ENCODE results near the gene ADAMTSL5. TPM values are rescaled to one million over a fixed set of nuclear protein-coding genes. Genes with fewer than 3 reads are reported as not detected.

ADAMTSL5 gene
- total RNA-seq, 1 donor from 2014 or later = 0.43 TPM

DNA sequence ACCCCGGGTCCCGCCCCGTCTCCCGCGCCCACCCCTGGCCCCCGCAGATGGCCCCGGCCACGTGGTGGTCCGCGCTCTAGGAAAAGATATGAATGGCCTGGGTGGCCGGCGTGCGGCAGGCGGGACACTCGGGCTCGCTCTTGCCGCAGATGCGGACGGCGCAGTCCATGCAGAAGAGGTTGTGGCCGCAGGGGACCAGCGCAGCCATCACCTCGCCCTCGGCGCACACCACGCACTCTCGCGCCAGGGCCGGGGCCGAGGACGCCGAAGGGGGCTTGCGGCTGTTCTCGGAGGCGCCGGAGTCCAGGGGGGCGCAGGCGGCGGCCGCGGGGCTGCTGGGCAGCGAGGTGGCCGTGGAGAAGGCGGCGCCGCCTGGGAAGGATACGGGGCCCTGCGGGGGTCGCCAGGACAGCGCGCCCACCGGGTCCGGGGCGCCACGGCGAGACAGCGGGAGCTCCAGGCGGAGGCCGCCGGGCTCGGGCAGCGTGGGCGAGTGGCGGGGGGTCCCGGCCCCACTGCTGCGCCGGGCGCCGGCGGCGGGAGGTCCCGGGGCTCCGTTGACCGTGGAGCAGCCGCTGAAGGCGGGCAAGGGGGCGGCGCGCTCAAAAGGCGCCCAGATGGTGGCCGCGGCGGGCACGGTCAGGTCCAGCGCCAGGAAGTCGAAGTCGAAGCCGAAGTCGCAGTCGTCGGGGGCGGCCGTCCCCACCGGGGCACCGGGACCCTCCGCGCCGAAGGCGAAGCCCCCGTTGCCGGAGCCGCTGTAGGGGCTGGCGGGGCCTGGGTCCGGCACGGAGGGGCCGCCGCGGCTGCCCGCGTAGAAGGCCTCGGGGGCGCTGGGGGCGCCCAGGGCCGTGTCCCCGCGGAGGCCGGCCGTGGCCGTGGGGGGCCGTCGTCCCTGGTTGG is 42.9 kb upstream of the ADAMTSL5 start:
- no peak for DNase-seq (ENCODE audit: low spot score in 2 of 2)
- H3K9me3 ChIP-seq = no peaks in the 10 kb centered on the region
- H3K27me3 ChIP-seq = no peaks in the 10 kb centered on the region
- H3K27ac ChIP-seq = no peak overlapping the region
- H3K4me3 ChIP-seq = no peak overlapping the region
- H3K36me3 ChIP-seq = peaks cover 5 to 8% of the 10 kb centered on the region in 2 donors
- no peaks in the 10 kb centered on the region for H3K4me1 ChIP-seq
- intact Hi-C loops (cut with DNase I) = no loop called here
- TF ChIP-seq, protein P1, sequence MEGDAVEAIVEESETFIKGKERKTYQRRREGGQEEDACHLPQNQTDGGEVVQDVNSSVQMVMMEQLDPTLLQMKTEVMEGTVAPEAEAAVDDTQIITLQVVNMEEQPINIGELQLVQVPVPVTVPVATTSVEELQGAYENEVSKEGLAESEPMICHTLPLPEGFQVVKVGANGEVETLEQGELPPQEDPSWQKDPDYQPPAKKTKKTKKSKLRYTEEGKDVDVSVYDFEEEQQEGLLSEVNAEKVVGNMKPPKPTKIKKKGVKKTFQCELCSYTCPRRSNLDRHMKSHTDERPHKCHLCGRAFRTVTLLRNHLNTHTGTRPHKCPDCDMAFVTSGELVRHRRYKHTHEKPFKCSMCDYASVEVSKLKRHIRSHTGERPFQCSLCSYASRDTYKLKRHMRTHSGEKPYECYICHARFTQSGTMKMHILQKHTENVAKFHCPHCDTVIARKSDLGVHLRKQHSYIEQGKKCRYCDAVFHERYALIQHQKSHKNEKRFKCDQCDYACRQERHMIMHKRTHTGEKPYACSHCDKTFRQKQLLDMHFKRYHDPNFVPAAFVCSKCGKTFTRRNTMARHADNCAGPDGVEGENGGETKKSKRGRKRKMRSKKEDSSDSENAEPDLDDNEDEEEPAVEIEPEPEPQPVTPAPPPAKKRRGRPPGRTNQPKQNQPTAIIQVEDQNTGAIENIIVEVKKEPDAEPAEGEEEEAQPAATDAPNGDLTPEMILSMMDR (IDR thresholded peaks at IDR 0.05) = no peak

DNA sequence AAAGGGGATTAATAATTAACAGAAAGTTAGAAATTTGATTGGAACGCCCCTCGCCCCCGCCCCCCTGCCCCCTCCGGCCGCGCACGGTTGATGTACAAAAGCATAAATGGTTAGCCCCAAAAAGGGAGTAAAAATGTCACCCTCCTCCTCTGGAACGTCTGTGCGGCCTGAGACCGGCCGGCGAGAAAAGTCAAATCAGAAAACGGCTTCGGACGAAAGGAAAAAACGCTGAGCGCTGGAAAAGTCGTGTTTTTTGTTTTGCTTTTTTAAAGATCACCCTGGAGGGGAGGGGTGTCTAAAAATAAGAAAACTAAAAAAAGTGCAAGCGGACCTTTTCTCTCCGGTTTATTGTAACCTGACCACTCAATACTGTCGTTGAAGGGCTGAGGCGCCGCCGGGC is 42.1 kb upstream of the ADAMTSL5 start:
- Histone ChIP-seq H3K36me3 (peaks cover 5 to 8% of the 10 kb centered on the region in 2 donors), H3K27ac (no peak overlapping the region), H3K4me3 (no peak overlapping the region), H3K4me1 (no peaks in the 10 kb centered on the region), H3K27me3 (no peaks in the 10 kb centered on the region), H3K9me3 (no peaks in the 10 kb centered on the region)
- intact Hi-C loops (cut with DNase I) = no loop called here
- TF ChIP-seq, protein P1 (IDR thresholded peaks at IDR 0.05) = no peak
- DNase-seq (ENCODE audit: low spot score in 2 of 2) = no peak

DNA sequence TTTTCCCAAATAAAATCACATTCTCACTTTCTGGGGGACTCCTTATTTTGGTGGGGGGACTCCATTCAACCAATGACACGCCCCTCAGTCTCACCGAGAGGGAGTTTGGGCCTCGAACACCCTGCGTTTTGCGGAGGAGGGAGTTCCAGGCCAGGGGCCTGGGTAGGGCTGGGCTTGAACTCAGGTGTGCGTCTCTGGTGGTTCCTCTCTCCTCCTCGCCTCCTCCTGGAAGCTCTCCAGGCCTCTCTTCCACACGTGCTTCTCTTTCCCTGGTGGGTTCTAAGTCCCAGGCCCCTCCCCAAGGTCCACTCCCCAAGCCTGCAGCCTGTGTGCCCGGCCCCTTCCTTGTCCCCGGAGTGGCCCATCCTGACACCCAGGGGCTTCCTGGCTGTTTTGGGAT is 40.6 kb upstream of the ADAMTSL5 start:
- Histone ChIP-seq H3K4me3 (no peak overlapping the region), H3K36me3 (peaks cover 5 to 8% of the 10 kb centered on the region in 2 donors), H3K27me3 (no peaks in the 10 kb centered on the region), H3K27ac (no peak overlapping the region), H3K9me3 (no peaks in the 10 kb centered on the region), H3K4me1 (no peaks in the 10 kb centered on the region)
- DNase-seq (ENCODE audit: low spot score in 2 of 2) = no peak
- intact Hi-C loops (cut with DNase I) = no loop called here
- TF ChIP-seq, protein P1 (IDR thresholded peaks at IDR 0.05) = no peak

DNA sequence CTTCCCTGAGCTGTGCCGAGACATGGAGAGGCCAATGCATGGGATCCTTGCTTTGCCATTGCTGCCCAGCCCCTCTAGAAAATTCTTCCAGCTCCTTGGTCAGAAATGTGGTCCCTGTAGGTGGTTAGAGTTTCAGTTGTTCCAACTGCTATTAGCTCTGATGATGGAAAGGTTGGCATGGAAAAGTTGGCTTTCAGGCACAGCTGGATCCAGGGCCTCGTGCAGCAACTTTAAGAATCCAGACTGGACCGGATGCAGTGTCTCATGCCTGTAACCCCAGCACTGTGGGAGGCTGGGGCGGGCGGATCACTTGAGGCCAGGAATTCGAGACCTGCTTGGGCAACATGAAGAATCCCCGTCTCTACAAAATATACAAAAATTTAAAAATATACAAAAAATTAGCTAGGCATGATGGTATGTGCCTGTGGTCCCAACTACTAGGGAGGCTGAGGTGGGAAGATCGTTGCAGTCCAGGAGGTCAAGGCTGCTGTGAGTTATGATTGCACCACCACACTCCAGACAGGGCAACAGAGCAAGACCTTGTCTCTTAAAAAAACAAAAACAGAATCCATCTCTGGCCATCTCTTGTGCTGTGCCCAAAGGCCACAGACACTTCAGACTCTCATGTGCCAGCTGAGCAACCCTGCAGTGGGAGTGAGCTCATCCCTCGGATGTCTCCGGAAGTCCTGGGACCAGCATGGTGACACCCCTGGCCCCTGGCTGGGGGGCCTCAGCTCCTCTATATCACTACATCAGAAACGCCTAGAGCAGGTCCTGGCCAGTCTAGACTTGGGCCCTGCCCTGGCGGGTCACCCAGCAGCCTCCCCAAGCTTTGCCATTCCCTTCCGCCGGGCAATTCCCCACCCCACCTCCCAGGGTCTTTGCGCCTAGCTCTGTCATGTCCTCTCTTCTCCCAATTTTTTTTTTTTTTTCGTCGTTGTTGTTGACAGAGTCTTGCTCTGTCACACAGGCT is 38.5 kb upstream of the ADAMTSL5 start:
- TF ChIP-seq, protein P1 (IDR thresholded peaks at IDR 0.05) = no peak
- Histone ChIP-seq H3K9me3 (no peaks in the 10 kb centered on the region), H3K27ac (no peak overlapping the region), H3K36me3 (peaks cover 5 to 8% of the 10 kb centered on the region in 2 donors), H3K4me3 (no peak overlapping the region), H3K27me3 (no peaks in the 10 kb centered on the region), H3K4me1 (no peaks in the 10 kb centered on the region)
- intact Hi-C loops (cut with DNase I) = no loop called here
- no peak for DNase-seq (ENCODE audit: low spot score in 2 of 2)

DNA sequence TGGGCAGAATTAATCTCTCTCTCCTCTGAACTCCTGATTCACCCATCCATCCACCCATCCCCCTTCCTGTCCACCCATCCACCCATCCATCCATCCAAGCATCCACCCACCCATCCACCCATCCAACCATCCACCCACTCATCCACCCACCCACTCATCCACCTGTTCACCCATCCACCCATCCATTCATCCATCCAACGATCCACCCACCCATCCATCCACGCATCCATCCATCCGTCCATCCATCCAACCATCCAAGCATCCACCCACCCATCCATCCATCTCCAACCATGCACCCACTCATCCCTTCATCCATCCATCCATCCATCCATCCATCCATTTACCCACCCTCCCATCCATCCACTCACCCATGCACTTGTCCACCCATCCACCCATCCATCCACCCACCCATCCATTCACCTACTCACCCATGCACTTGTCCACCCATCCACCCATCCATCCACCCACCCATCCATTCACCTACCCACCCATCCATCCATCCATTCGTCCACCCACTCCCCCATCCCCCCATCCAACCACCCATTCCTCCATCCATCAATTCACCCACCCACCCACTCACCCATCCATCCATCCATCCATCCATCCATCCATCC is 36.6 kb upstream of the ADAMTSL5 start:
- intact Hi-C loops (cut with DNase I) = loop anchor here (5.0 kb wide), 1 partner anchor 278 kb away; no protein-coding TSS in a partner anchor
- no peaks in the 10 kb centered on the region for H3K4me1 ChIP-seq
- TF ChIP-seq, protein P1 (IDR thresholded peaks at IDR 0.05) = no peak
- H3K4me3 ChIP-seq = no peak overlapping the region
- no peaks in the 10 kb centered on the region for H3K27me3 ChIP-seq
- no peaks in the 10 kb centered on the region for H3K36me3 ChIP-seq
- no peaks in the 10 kb centered on the region for H3K9me3 ChIP-seq
- no peak for DNase-seq (ENCODE audit: low spot score in 2 of 2)
- no peak overlapping the region for H3K27ac ChIP-seq

Data from ascending aorta (tissue), 2 donors.